Neuronal stem cell (in vitro differentiated cells): ENCODE results near the gene ST6GALNAC3.

Experiments used
- DNase-seq: peaks from one replicate; pipeline ENCODE4 v3.0.0-alpha.2; 2013; ENCODE audit warnings: low spot score
- H2AFZ ChIP-seq: one replicate; pipeline ENCODE4 v1.6.1; 2013; ENCODE audit warnings: mild to moderate bottlenecking, low read length, inconsistent platforms
- H2AK5ac ChIP-seq: 2 replicates; pipeline ENCODE4 v1.6.1; 2013; ENCODE audit warnings: low read depth, mild to moderate bottlenecking, inconsistent platforms, low read length, moderate library complexity, mixed read lengths
- H2BK120ac ChIP-seq: 2 replicates; pipeline ENCODE4 v1.6.1; 2013; ENCODE audit warnings: low read depth, mild to moderate bottlenecking, inconsistent platforms, low read length, moderate library complexity, mixed read lengths
- H2BK12ac ChIP-seq: one replicate; pipeline ENCODE4 v1.6.1; 2013; ENCODE audit warnings: low read length, inconsistent platforms
- H2BK15ac ChIP-seq: 2 replicates; pipeline ENCODE4 v1.6.1; 2013; ENCODE audit warnings: mild to moderate bottlenecking, low read length, inconsistent platforms, mixed read lengths
- H2BK5ac ChIP-seq: one replicate; pipeline ENCODE4 v1.6.1; 2013; ENCODE audit warnings: inconsistent platforms, mild to moderate bottlenecking, low read length, moderate library complexity
- H3K14ac ChIP-seq: one replicate; pipeline ENCODE4 v1.6.1; 2013; ENCODE audit warnings: low read length, inconsistent platforms
- H3K18ac ChIP-seq: 2 replicates; pipeline ENCODE4 v1.6.1; 2013; ENCODE audit warnings: low read length, inconsistent platforms
- H3K23ac ChIP-seq: 2 replicates; pipeline ENCODE4 v1.6.1; 2013; ENCODE audit warnings: low read depth, mild to moderate bottlenecking, mixed read lengths, low read length, inconsistent platforms; ENCODE audit not compliant: poor library complexity
- H3K27ac ChIP-seq: replicated peaks from 3 replicates; pipeline ENCODE4 v1.5.1; 2013; ENCODE audit warnings: low read length, inconsistent platforms
- H3K27me3 ChIP-seq, 3 experiments: 2 replicates each; pipeline ENCODE4 v1.6.1; 2013; ENCODE audit warnings: low read length in 3 of 3, mild to moderate bottlenecking in 2 of 3, inconsistent platforms in 1 of 3, low read depth in 1 of 3, mixed read lengths in 1 of 3, moderate library complexity in 1 of 3; ENCODE audit not compliant: control insufficient read depth in 3 of 3, insufficient read depth in 3 of 3
- H3K36me3 ChIP-seq, 2 donors: replicated peaks in 1 of 2; 2 replicates each; pipeline ENCODE4 v1.6.1; 2013; ENCODE audit warnings: low read length in 2 of 2; ENCODE audit not compliant: control insufficient read depth in 2 of 2, insufficient read depth in 2 of 2
- H3K4ac ChIP-seq: 2 replicates; pipeline ENCODE4 v1.6.1; 2013; ENCODE audit warnings: inconsistent platforms, mild to moderate bottlenecking, low read length, moderate library complexity
- H3K4me1 ChIP-seq, 2 donors: 1 replicate in 1 of 2; 2 replicates in 1 of 2; pipeline ENCODE4 v1.6.1; 2013; ENCODE audit warnings: low read length in 2 of 2, low read depth in 1 of 2; ENCODE audit not compliant: control insufficient read depth in 2 of 2, insufficient read depth in 1 of 2
- H3K4me2 ChIP-seq: one replicate; pipeline ENCODE4 v1.6.1; 2013; ENCODE audit warnings: mild to moderate bottlenecking, low read length, inconsistent platforms; ENCODE audit not compliant: insufficient read depth, poor library complexity, severe bottlenecking
- H3K4me3 ChIP-seq, 2 donors: 2 replicates each; pipeline ENCODE4 v1.5.1; 2013; ENCODE audit warnings: low read length in 2 of 2, mild to moderate bottlenecking in 2 of 2, inconsistent platforms in 1 of 2, moderate library complexity in 1 of 2
- H3K79me1 ChIP-seq: one replicate; pipeline ENCODE4 v1.6.1; 2013; ENCODE audit warnings: low read depth, mild to moderate bottlenecking, inconsistent platforms, low read length, moderate library complexity
- H3K9ac ChIP-seq: one replicate; pipeline ENCODE4 v1.6.1; 2013; ENCODE audit warnings: mild to moderate bottlenecking, low read depth, low read length, inconsistent platforms; ENCODE audit not compliant: poor library complexity
- H3K9me3 ChIP-seq, 2 donors: replicated peaks in 1 of 2; 2 replicates each; pipeline versions ENCODE3 to v1.6.1; 2013; ENCODE audit warnings: low read length in 2 of 2, mild to moderate bottlenecking in 2 of 2, inconsistent platforms in 1 of 2, low read depth in 1 of 2, mixed read lengths in 1 of 2, moderate library complexity in 1 of 2; ENCODE audit not compliant: control insufficient read depth in 2 of 2, insufficient read depth in 1 of 2
- H4K8ac ChIP-seq: one replicate; pipeline ENCODE4 v1.6.1; 2013; ENCODE audit warnings: low read depth, mild to moderate bottlenecking, inconsistent platforms, low read length, moderate library complexity
- H4K91ac ChIP-seq: one replicate; pipeline ENCODE4 v1.6.1; 2013; ENCODE audit warnings: low read length, low read depth, mild to moderate bottlenecking, inconsistent platforms; ENCODE audit not compliant: poor library complexity
- WGBS, 2 donors: extraction: QIAGEN DNeasy Blood & Tissue Kit; methylation state at CpG; one replicate each; pipeline ENCODE4 v1.1.7; 2013; ENCODE audit warnings: missing lambda C conversion rate in 2 of 2, mixed read lengths in 1 of 2; ENCODE audit not compliant: insufficient read length in 2 of 2, insufficient replicate concordance in 1 of 2; ENCODE audit errors: extremely low coverage in 2 of 2; 5-methylcytosine and 5-hydroxymethylcytosine counted together

The ST6GALNAC3 gene

GRCh38 chr1:76210160-76210559 lies 135.6 kb downstream of the ST6GALNAC3 start:
- no peaks in the 10 kb centered on the region for H3K9me3 ChIP-seq
- H4K91ac ChIP-seq = no peak overlapping the region
- H3K18ac ChIP-seq = no peak overlapping the region
- H2BK15ac ChIP-seq = no peak overlapping the region
- H3K4me3 ChIP-seq = no peak overlapping the region
- no peaks in the 10 kb centered on the region for H3K27me3 ChIP-seq
- no peak overlapping the region for H2BK12ac ChIP-seq
- H3K27ac ChIP-seq = no peak overlapping the region
- H2BK120ac ChIP-seq = no peak overlapping the region
- H2AK5ac ChIP-seq = no peak overlapping the region
- no peaks in the 10 kb centered on the region for H3K4me1 ChIP-seq
- no peak overlapping the region for H2BK5ac ChIP-seq
- H3K4ac ChIP-seq = no peak overlapping the region
- no peaks in the 10 kb centered on the region for H3K36me3 ChIP-seq
- H3K9ac ChIP-seq = no peak overlapping the region
- no peak overlapping the region for H3K4me2 ChIP-seq
- no peak overlapping the region for H2AFZ ChIP-seq
- H3K79me1 ChIP-seq = no peaks in the 10 kb centered on the region
- no peak overlapping the region for H3K14ac ChIP-seq
- DNase-seq = no peak
- no peak overlapping the region for H3K23ac ChIP-seq
- H4K8ac ChIP-seq = no peak overlapping the region

- no peak overlapping the region for H3K4me2 ChIP-seq
- no peak overlapping the region for H4K8ac ChIP-seq
- H2BK120ac ChIP-seq = no peak overlapping the region
- no peaks in the 10 kb centered on the region for H3K79me1 ChIP-seq
- no peaks in the 10 kb centered on the region for H3K4me1 ChIP-seq
- H4K91ac ChIP-seq = no peak overlapping the region
- no peak overlapping the region for H3K14ac ChIP-seq
- DNase-seq = no peak
- H3K27me3 ChIP-seq = no peaks in the 10 kb centered on the region
- H3K4me3 ChIP-seq = no peak overlapping the region
- H2AK5ac ChIP-seq = no peak overlapping the region
- no peak overlapping the region for H3K4ac ChIP-seq
- H3K27ac ChIP-seq = no peak overlapping the region
- H3K18ac ChIP-seq = no peak overlapping the region
- H2BK12ac ChIP-seq = no peak overlapping the region
- no peaks in the 10 kb centered on the region for H3K9me3 ChIP-seq
- no peak overlapping the region for H2AFZ ChIP-seq
- WGBS, 2 donors = no CpG with 5 or more reads among the region's 2 CpGs
- H3K9ac ChIP-seq = no peak overlapping the region
- no peak overlapping the region for H3K23ac ChIP-seq
- no peak overlapping the region for H2BK5ac ChIP-seq
- H2BK15ac ChIP-seq = no peak overlapping the region
- no peaks in the 10 kb centered on the region for H3K36me3 ChIP-seq
These were observed 144.3 kb downstream of the ST6GALNAC3 start for GRCh38 chr1:76218888-76219287.

- H2BK15ac ChIP-seq = no peak overlapping the region
- no peak overlapping the region for H2BK120ac ChIP-seq
- H3K23ac ChIP-seq = no peak overlapping the region
- H3K4me3 ChIP-seq = no peak overlapping the region
- H3K4me1 ChIP-seq = no peaks in the 10 kb centered on the region
- no peak overlapping the region for H3K27ac ChIP-seq
- WGBS, 2 donors = no CpG with 5 or more reads among the region's 3 CpGs
- no peak overlapping the region for H4K91ac ChIP-seq
- H3K9me3 ChIP-seq = no peaks in the 10 kb centered on the region
- H3K14ac ChIP-seq = no peak overlapping the region
- DNase-seq = no peak
- H3K36me3 ChIP-seq = no peaks in the 10 kb centered on the region
- no peak overlapping the region for H2BK12ac ChIP-seq
- H3K27me3 ChIP-seq = no peaks in the 10 kb centered on the region
- no peak overlapping the region for H2AFZ ChIP-seq
- H2BK5ac ChIP-seq = no peak overlapping the region
- H2AK5ac ChIP-seq = no peak overlapping the region
- no peak overlapping the region for H3K4me2 ChIP-seq
- H3K9ac ChIP-seq = no peak overlapping the region
- no peak overlapping the region for H4K8ac ChIP-seq
- no peak overlapping the region for H3K4ac ChIP-seq
- H3K79me1 ChIP-seq = no peaks in the 10 kb centered on the region
- no peak overlapping the region for H3K18ac ChIP-seq
These were observed 144.8 kb downstream of the ST6GALNAC3 start for GRCh38 chr1:76219366-76219818.

- no peak overlapping the region for H4K91ac ChIP-seq
These were observed 150.2 kb downstream of the ST6GALNAC3 start for GRCh38 chr1:76224752-76225151.

More at GRCh38 chr1:76224752-76225151, 150.2 kb downstream of the ST6GALNAC3 start:
- Histone ChIP-seq H3K27ac (no peak overlapping the region), H2BK15ac (no peak overlapping the region), H3K27me3 (no peaks in the 10 kb centered on the region), H3K4me1 (peaks cover 6 to 12% of the 10 kb centered on the region in 2 donors), H3K4ac (no peak overlapping the region), H2BK5ac (no peak overlapping the region), H3K9ac (no peak overlapping the region), H3K9me3 (no peaks in the 10 kb centered on the region), H3K14ac (no peak overlapping the region), H3K79me1 (no peaks in the 10 kb centered on the region), H4K8ac (no peak overlapping the region), H2AK5ac (no peak overlapping the region), H3K4me3 (no peak overlapping the region), H3K36me3 (no peaks in the 10 kb centered on the region), H3K4me2 (no peak overlapping the region), H3K23ac (no peak overlapping the region), H2BK120ac (no peak overlapping the region), H3K18ac (no peak overlapping the region), H2BK12ac (no peak overlapping the region), H2AFZ (no peak overlapping the region)
- WGBS, 2 donors = no CpG with 5 or more reads among the region's 3 CpGs
- no peak for DNase-seq
